ENCODE data around the gene PPP2R5B.

Gene PPP2R5B

DNA sequence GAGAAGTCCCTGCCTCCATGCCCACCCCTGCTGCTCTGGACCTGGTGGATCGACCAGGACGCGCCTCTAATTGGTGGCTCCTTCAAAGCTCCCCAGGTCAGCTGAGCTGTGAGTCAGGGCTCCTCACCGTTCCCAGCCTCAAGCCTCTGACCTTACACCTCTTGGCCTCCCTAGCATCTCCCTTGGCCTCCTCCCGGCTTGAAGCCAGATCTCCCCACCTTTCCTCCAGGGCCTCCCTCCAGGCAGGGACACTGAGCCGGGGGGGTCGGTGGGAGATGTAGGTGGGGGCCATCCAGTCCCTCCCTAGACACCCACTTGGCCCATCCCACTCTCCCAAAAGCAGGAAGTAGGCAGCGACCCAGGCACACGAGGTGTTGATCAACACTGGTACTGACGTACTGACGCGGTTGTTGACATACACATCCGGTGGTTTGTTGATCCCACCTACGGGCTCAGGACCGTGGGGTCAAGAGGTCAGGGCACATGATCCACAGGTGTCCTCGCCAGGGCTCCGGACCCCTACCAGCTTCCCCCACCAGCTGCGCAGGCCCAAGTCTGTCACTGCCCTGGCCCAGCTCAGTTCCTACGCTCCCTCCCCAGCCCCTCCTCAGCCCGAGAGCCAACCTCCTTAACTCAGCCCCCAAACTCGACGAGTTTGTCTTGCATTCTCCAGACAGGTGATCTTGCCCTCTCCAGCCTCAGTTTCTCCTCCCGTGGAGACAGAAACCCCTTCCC lies 8.3 kb upstream of the PPP2R5B start (continued):
- TF ChIP-seq, protein P1, sequence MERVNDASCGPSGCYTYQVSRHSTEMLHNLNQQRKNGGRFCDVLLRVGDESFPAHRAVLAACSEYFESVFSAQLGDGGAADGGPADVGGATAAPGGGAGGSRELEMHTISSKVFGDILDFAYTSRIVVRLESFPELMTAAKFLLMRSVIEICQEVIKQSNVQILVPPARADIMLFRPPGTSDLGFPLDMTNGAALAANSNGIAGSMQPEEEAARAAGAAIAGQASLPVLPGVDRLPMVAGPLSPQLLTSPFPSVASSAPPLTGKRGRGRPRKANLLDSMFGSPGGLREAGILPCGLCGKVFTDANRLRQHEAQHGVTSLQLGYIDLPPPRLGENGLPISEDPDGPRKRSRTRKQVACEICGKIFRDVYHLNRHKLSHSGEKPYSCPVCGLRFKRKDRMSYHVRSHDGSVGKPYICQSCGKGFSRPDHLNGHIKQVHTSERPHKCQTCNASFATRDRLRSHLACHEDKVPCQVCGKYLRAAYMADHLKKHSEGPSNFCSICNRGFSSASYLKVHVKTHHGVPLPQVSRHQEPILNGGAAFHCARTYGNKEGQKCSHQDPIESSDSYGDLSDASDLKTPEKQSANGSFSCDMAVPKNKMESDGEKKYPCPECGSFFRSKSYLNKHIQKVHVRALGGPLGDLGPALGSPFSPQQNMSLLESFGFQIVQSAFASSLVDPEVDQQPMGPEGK (tag by site-specific recombination; IDR thresholded peaks at IDR 0.05), result peak; percentile 78

- ChIA-PET CTCF (interaction anchor here (1.0 to 1.6 kb wide), 3 partner anchors 23 to 80 kb away, joined by 3 to 5 read pairs (median 4); partner anchors contain the start of gene BATF2), POLR2A (interaction anchor here (1.3 to 1.7 kb wide), 2 partner anchors 124 to 138 kb away, joined by 4 to 5 read pairs; partner anchors contain the start of genes SAC3D1 and SF1)
- peak within 1 kb of the TSS; percentile 86 for H3K4me3 ChIP-seq (ENCODE audit: low read depth, low read length)
- H3K4me1 ChIP-seq (ENCODE audit: control insufficient read depth, insufficient read depth, low read length), result no peaks in the 10 kb centered on the region
- peak within 1 kb of the TSS; percentile 63 for H3K27ac ChIP-seq (ENCODE audit: extremely low read depth, low read depth, low read length)
- no peaks in the 10 kb centered on the region for H3K9me3 ChIP-seq (ENCODE audit: control insufficient read depth, insufficient read depth, low read depth, low read length)
- H3K36me3 ChIP-seq (ENCODE audit: control insufficient read depth in 2 of 2, insufficient read depth in 1 of 2, low read length in 2 of 2), result peaks cover 0 to 24% of the 10 kb centered on the region in 2 experiments; a peak in 1 of 3 replicates
- peak; percentile 43; the same call in 1 of the 2 replicates for TF ChIP-seq ZIC2 (tag by site-specific recombination; IDR thresholded peaks at IDR 0.05)
- peak; percentile 63; the same call in 1 of the 2 replicates for TF ChIP-seq ZNF394 (tag by site-specific recombination; IDR thresholded peaks at IDR 0.05; ENCODE audit: borderline replicate concordance)
- TF ChIP-seq ZNF621 (tag by site-specific recombination; IDR thresholded peaks at IDR 0.05), result no peak
- peak; percentile 97 for TF ChIP-seq ZNF660 (tag by site-specific recombination; IDR thresholded peaks at IDR 0.05)
- TF ChIP-seq, protein P2, sequence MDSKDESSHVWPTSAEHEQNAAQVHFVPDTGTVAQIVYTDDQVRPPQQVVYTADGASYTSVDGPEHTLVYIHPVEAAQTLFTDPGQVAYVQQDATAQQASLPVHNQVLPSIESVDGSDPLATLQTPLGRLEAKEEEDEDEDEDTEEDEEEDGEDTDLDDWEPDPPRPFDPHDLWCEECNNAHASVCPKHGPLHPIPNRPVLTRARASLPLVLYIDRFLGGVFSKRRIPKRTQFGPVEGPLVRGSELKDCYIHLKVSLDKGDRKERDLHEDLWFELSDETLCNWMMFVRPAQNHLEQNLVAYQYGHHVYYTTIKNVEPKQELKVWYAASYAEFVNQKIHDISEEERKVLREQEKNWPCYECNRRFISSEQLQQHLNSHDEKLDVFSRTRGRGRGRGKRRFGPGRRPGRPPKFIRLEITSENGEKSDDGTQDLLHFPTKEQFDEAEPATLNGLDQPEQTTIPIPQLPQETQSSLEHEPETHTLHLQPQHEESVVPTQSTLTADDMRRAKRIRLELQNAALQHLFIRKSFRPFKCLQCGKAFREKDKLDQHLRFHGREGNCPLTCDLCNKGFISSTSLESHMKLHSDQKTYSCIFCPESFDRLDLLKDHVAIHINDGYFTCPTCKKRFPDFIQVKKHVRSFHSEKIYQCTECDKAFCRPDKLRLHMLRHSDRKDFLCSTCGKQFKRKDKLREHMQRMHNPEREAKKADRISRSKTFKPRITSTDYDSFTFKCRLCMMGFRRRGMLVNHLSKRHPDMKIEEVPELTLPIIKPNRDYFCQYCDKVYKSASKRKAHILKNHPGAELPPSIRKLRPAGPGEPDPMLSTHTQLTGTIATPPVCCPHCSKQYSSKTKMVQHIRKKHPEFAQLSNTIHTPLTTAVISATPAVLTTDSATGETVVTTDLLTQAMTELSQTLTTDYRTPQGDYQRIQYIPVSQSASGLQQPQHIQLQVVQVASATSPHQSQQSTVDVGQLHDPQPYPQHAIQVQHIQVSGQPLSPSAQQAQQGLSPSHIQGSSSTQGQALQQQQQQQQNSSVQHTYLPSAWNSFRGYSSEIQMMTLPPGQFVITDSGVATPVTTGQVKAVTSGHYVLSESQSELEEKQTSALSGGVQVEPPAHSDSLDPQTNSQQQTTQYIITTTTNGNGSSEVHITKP (tag by site-specific recombination; IDR thresholded peaks at IDR 0.05), result 0 out of 2 replicates have a peak, but pooled peaks have one; percentile 22
- peak; percentile 60; the same call in 1 of the 2 replicates for TF ChIP-seq ZBTB8A (tag by site-specific recombination; IDR thresholded peaks at IDR 0.05)
- TF ChIP-seq GLI2 (tag by site-specific recombination; IDR thresholded peaks at IDR 0.05; ENCODE audit: borderline replicate concordance, low read depth), result no peak
- peak; percentile 90 for TF ChIP-seq SP3 (tag by site-specific recombination; IDR thresholded peaks at IDR 0.05)
- peak; percentile 75 for TF ChIP-seq IKZF3 (tag by site-specific recombination; IDR thresholded peaks at IDR 0.05)
- peak; percentile 87 for TF ChIP-seq KLF16 (tag by site-specific recombination; IDR thresholded peaks at IDR 0.05)
- TF ChIP-seq, protein P3, sequence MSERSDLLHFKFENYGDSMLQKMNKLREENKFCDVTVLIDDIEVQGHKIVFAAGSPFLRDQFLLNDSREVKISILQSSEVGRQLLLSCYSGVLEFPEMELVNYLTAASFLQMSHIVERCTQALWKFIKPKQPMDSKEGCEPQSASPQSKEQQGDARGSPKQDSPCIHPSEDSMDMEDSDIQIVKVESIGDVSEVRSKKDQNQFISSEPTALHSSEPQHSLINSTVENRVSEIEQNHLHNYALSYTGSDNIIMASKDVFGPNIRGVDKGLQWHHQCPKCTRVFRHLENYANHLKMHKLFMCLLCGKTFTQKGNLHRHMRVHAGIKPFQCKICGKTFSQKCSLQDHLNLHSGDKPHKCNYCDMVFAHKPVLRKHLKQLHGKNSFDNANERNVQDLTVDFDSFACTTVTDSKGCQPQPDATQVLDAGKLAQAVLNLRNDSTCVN (tag by site-specific recombination; optimal IDR thresholded peaks at IDR 0.05), result peak; percentile 39
- peak; percentile 76; the same call in 1 of the 2 replicates for TF ChIP-seq SCRT1 (tag by site-specific recombination; IDR thresholded peaks at IDR 0.05; ENCODE audit: borderline replicate concordance)
- TF ChIP-seq REPIN1 (tag by site-specific recombination; IDR thresholded peaks at IDR 0.05; ENCODE audit: low read depth), result 0 out of 2 replicates have a peak, but pooled peaks have one; percentile 76
- TF ChIP-seq ZNF423 (tag by site-specific recombination; IDR thresholded peaks at IDR 0.05), result no peak
- peak; percentile 74 for TF ChIP-seq KLF1 (tag by site-specific recombination; IDR thresholded peaks at IDR 0.05)
- TF ChIP-seq SP7 (tag by site-specific recombination; IDR thresholded peaks at IDR 0.05), result peak; percentile 54
- TF ChIP-seq ZFP37 (tag by site-specific recombination; IDR thresholded peaks at IDR 0.05), result peak; percentile 78
- peak; percentile 42; the same call in 1 of the 2 replicates for TF ChIP-seq ZNF561 (tag by site-specific recombination; IDR thresholded peaks at IDR 0.05; ENCODE audit: borderline replicate concordance)
- peak; percentile 96 for TF ChIP-seq KLF10 (tag by site-specific recombination; IDR thresholded peaks at IDR 0.05)
- TF ChIP-seq, protein P1 (tag by site-specific recombination; IDR thresholded peaks at IDR 0.05), result peak; percentile 64
- peak; percentile 8; the same call in 1 of the 2 replicates for TF ChIP-seq ZBTB48 (tag by site-specific recombination; IDR thresholded peaks at IDR 0.05)
- TF ChIP-seq YY2 (tag by site-specific recombination; IDR thresholded peaks at IDR 0.05), result no peak
- TF ChIP-seq ZSCAN4 (tag by site-specific recombination; IDR thresholded peaks at IDR 0.05), result peak; percentile 32; the same call in 1 of the 2 replicates
These were observed 7.5 kb upstream of the PPP2R5B start, which contains the start of gene ATG2A for GRCh38 chr11:64916775-64917662. TSS of gene ATG2A (minus strand) at chr11:64917209. CDS start at chr11:64917135, 74 bp downstream.

Measured in HEK293 (cell line).